HepG2 (cell line): ENCODE results near the gene COASY. TPM values are rescaled to one million over a fixed set of nuclear protein-coding genes. Genes with fewer than 3 reads are reported as not detected.

Experiments used
- DZIP1 ChIP-seq: sonication (generic); formaldehyde crosslinking; IDR thresholded peaks from 2 replicates; pipeline ENCODE4 v1.5.0; 2020; ENCODE audit warnings: mild to moderate bottlenecking, missing genetic modification reagents
- HDAC1 ChIP-seq: sonication (generic); formaldehyde crosslinking; IDR thresholded peaks from 2 replicates; pipeline ENCODE4 v1.5.1; 2020; ENCODE audit warnings: mild to moderate bottlenecking, missing genetic modification reagents
- JDP2 ChIP-seq: sonication (generic); formaldehyde crosslinking; IDR thresholded peaks from 2 replicates; pipeline ENCODE4 v1.8.1; 2022; ENCODE audit warnings: missing genetic modification reagents, borderline replicate concordance
- KDM2A ChIP-seq: sonication (generic); formaldehyde crosslinking; IDR thresholded peaks from 2 replicates; pipeline ENCODE4 v1.4.0; 2020; ENCODE audit warnings: low read depth, missing genetic modification reagents, borderline replicate concordance
- MNT ChIP-seq: fragments of 450-650 bp; IDR thresholded peaks from 2 replicates; pipeline ENCODE4 v1.6.1; 2016
- MYPOP ChIP-seq: sonication (generic); formaldehyde crosslinking; IDR thresholded peaks from 2 replicates; pipeline ENCODE4 v1.8.1; 2023; ENCODE audit warnings: mild to moderate bottlenecking, moderate library complexity, missing genetic modification reagents
- SMARCC2 ChIP-seq: fragments of 450-650 bp; IDR thresholded peaks from 2 replicates; pipeline ENCODE4 v1.6.1; 2017; ENCODE audit warnings: antibody characterized with exemption, mild to moderate bottlenecking
- TMF1 ChIP-seq: sonication (generic); formaldehyde crosslinking; IDR thresholded peaks from 2 replicates; pipeline ENCODE4 v1.8.1; 2022; ENCODE audit warnings: low read depth, missing genetic modification reagents
- TRIM22 ChIP-seq: fragments of 450-650 bp; IDR thresholded peaks from 2 replicates; pipeline ENCODE4 v1.6.1; 2017
- ZBTB1 ChIP-seq: sonication (generic); formaldehyde crosslinking; IDR thresholded peaks from 2 replicates; pipeline ENCODE4 v1.4.0; 2020; ENCODE audit warnings: missing genetic modification reagents, borderline replicate concordance
- ZBTB39 ChIP-seq: sonication (generic); formaldehyde crosslinking; IDR thresholded peaks from 2 replicates; pipeline ENCODE4 v1.5.0; 2020; ENCODE audit warnings: missing genetic modification reagents
- ZFY ChIP-seq: sonication (generic); formaldehyde crosslinking; IDR thresholded peaks from 2 replicates; pipeline ENCODE4 v1.4.0; 2020; ENCODE audit warnings: missing genetic modification reagents
- ZHX1 ChIP-seq: sonication (generic); formaldehyde crosslinking; IDR thresholded peaks from 2 replicates; pipeline ENCODE4 v1.8.1; 2022; ENCODE audit warnings: low read depth, mild to moderate bottlenecking, missing genetic modification reagents
- ZNF292 ChIP-seq: sonication (generic); formaldehyde crosslinking; IDR thresholded peaks from 2 replicates; pipeline ENCODE4 v1.8.1; 2022; ENCODE audit warnings: mild to moderate bottlenecking, low read depth, missing genetic modification reagents, borderline replicate concordance
- ZNF451 ChIP-seq: sonication (generic); formaldehyde crosslinking; IDR thresholded peaks from 2 replicates; pipeline ENCODE4 v1.5.0; 2020; ENCODE audit warnings: mild to moderate bottlenecking, missing genetic modification reagents
- ZNF816 ChIP-seq: sonication (generic); formaldehyde crosslinking; IDR thresholded peaks from 2 replicates; pipeline ENCODE4 v1.8.0; 2022; ENCODE audit warnings: missing genetic modification reagents, mild to moderate bottlenecking, borderline replicate concordance
- polyA plus RNA-seq, 8 experiments: library from polyadenylated mRNA; depleted of rRNA in 3 of 8; stranded (reverse) in 7 of 8; unstranded in 1 of 8; fragments of >200 nt; fragmentation: Illumina TruSeq in 4 of 8; extraction: Trizol in 4 of 8; gene quantifications; 2 replicates each; pipeline versions ENCODE4 v1.2.1 to v1.2.3, GENCODE V29; 2011 to 2016; ENCODE audit warnings: low read depth in 4 of 8, missing spikeins in 1 of 8, mixed read lengths in 1 of 8; ENCODE audit not compliant: insufficient read depth in 1 of 8
- total RNA-seq, 5 experiments: library from RNA; depleted of rRNA; stranded (reverse); fragments of >200 nt; fragmentation: Illumina TruSeq; extraction: Trizol; gene quantifications; 2 replicates each; pipeline ENCODE4 v1.2.3, GENCODE V29; 2016; ENCODE audit warnings: low read depth in 1 of 5

COASY gene
- total and polyA plus RNA-seq, 2 of the 13 experiments (the other 11 are each of a cell fraction or from before 2014, with no cell fraction given): 90.7 to 125 TPM

- peak; percentile 97 for TF ChIP-seq KDM2A (CRISPR knock-in tag)
- no peak for TF ChIP-seq ZNF292 (CRISPR knock-in tag)
- no peak; the same call in 1 of the 2 replicates for TF ChIP-seq MYPOP (CRISPR knock-in tag)
- TF ChIP-seq ZNF451 (CRISPR knock-in tag): peak; percentile 73; the same call in 1 of the 2 replicates
- TF ChIP-seq ZNF816 (CRISPR knock-in tag): peak; percentile 46; the same call in 1 of the 2 replicates
- TF ChIP-seq TRIM22: no peak
- TF ChIP-seq ZBTB1 (CRISPR knock-in tag): no peak
- no peak for TF ChIP-seq DZIP1 (CRISPR knock-in tag)
- no peak for TF ChIP-seq SMARCC2
- TF ChIP-seq TMF1 (CRISPR knock-in tag): no peak
- 0 out of 2 replicates have a peak, but pooled peaks have one; percentile 55 for TF ChIP-seq ZHX1
- 0 out of 2 replicates have a peak, but pooled peaks have one; percentile 82 for TF ChIP-seq ZBTB39 (CRISPR knock-in tag)
- TF ChIP-seq MNT: no peak
- peak; percentile 93 for TF ChIP-seq HDAC1 (CRISPR knock-in tag)
- no peak; the same call in 1 of the 2 replicates for TF ChIP-seq ZFY (CRISPR knock-in tag)
- no peak for TF ChIP-seq JDP2 (CRISPR knock-in tag)
These were observed at the start of gene COASY (continued) for GRCh38 chr17:42561897-42562387.
